Natural killer cell (primary cell): Measurements from ENCODE around the gene NUDT14. TPM values are rescaled to one million over a fixed set of nuclear protein-coding genes. Genes with fewer than 3 reads are reported as not detected.

Source experiments
- ATAC-seq, 3 donors: fragments of 150-1000 bp in 2 of 3; fragments of 200-7000 bp in 1 of 3; cut with Tn5 transposase; 1 replicate in 1 of 3; 2 replicates in 2 of 3; pipeline ENCODE4 v1.10.0; 2021; ENCODE audit warnings: mild to moderate bottlenecking in 2 of 3, moderate library complexity in 2 of 3
- DNase-seq, 2 donors: peaks; one replicate each; pipeline versions ENCODE4 v3.0.0 to v3.0.0-alpha.2; 2013 to 2021; ENCODE audit warnings: mixed read lengths in 1 of 2
- H3K27ac ChIP-seq: one replicate; pipeline ENCODE4 v1.5.1; 2013; ENCODE audit warnings: mild to moderate bottlenecking, low read length
- H3K27me3 ChIP-seq: one replicate; pipeline ENCODE4 v1.6.1; 2013; ENCODE audit warnings: low read length; ENCODE audit not compliant: control insufficient read depth, insufficient read depth
- H3K36me3 ChIP-seq: one replicate; pipeline ENCODE4 v1.6.1; 2013; ENCODE audit warnings: low read length; ENCODE audit not compliant: control insufficient read depth, insufficient read depth
- H3K4me1 ChIP-seq: one replicate; pipeline ENCODE4 v1.6.1; 2013; ENCODE audit warnings: low read length; ENCODE audit not compliant: control insufficient read depth, insufficient read depth
- H3K4me3 ChIP-seq: one replicate; pipeline ENCODE4 v1.5.1; 2013; ENCODE audit warnings: low read length
- H3K9me3 ChIP-seq: one replicate; pipeline ENCODE4 v1.6.1; 2013; ENCODE audit warnings: low read length; ENCODE audit not compliant: control insufficient read depth, insufficient read depth
- H3K27ac Mint-ChIP-seq, 2 donors: one replicate each; pipeline ENCODE4 v1.8.0; 2022; ENCODE audit warnings: mild to moderate bottlenecking in 2 of 2, mixed read lengths in 2 of 2, moderate library complexity in 1 of 2
- H3K27me3 Mint-ChIP-seq, 2 donors: one replicate each; pipeline ENCODE4 v1.8.0; 2022; ENCODE audit warnings: low read depth in 2 of 2, mixed read lengths in 2 of 2
- H3K36me3 Mint-ChIP-seq: one replicate; pipeline ENCODE4 v1.8.0; 2022; ENCODE audit warnings: mixed read lengths
- H3K4me1 Mint-ChIP-seq, 2 donors: one replicate each; pipeline ENCODE4 v1.8.0; 2022; ENCODE audit warnings: mixed read lengths in 2 of 2
- H3K4me3 Mint-ChIP-seq: one replicate; pipeline ENCODE4 v1.8.0; 2022; ENCODE audit warnings: mild to moderate bottlenecking, moderate library complexity, mixed read lengths
- H3K9me3 Mint-ChIP-seq, 2 donors: one replicate each; pipeline ENCODE4 v1.8.0; 2022; ENCODE audit warnings: mixed read lengths in 2 of 2
- WGBS: methylation state at CpG from one replicate; pipeline ENCODE4 v1.1.7; 2013; ENCODE audit warnings: missing lambda C conversion rate; ENCODE audit not compliant: insufficient coverage; 5-methylcytosine and 5-hydroxymethylcytosine counted together
- intact Hi-C: fragments of 100-400 bp; cut with micrococcal nuclease; formaldehyde crosslinking; loops from one replicate; pipeline ENCODE4 v1.14.2; 2022
- total RNA-seq, 4 donors: library from RNA; stranded (reverse); fragments of 120-200 nt in 1 of 4; gene quantifications; one replicate each; pipeline versions ENCODE4 v1.2.3 to v1.2.4, GENCODE V29; 2013 to 2022
- TF ChIP-seq, protein P1 (sequence below): fragments of 200-600 bp; IDR thresholded peaks from one replicate; pipeline ENCODE4 v1.8.0; 2022; ENCODE audit warnings: antibody characterized with exemption

Gene NUDT14
- total RNA-seq, 3 donors from 2014 or later (not counting 1 experiment from before 2014, with no cell fraction given): 16.0 to 32.9 (median 22.8) TPM

DNA sequence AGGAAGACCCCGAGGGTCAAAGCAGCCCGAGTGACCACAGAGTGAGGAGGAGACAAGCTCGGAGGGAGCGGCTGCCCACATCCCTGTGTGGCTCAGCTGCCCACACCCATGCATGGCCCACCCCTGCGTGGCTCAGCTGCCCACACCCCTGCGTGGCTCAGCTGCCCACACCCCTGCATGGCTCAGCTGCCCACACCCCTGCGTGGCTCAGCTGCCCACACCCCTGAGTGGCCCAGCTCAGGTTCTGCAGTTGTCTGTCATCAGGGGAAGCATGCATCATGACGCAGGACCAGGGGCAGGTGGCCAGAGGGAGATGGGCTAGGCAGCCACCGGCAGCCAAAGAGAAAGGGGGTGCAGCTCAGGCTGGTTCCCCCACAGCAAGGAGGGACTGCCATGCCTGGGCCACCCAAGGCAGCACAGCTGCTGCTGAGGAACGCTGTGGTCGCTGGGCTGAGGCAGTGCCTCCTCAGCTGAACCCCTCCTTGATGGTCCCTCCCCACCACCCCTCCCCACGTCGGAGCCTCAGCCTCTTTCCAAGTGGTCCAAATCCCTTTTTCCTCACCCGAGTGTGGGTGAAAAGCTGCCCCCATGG is 33.3 kb upstream of the NUDT14 start:
- intact Hi-C loops: no loop called here
- no peak for ATAC-seq
- H3K9me3 Mint-ChIP-seq: no peaks in the 10 kb centered on the region
- no peak overlapping the region for H3K27ac ChIP-seq
- H3K27ac Mint-ChIP-seq: no peak overlapping the region
- H3K27me3 Mint-ChIP-seq: no peaks in the 10 kb centered on the region
- no peaks in the 10 kb centered on the region for H3K36me3 Mint-ChIP-seq
- no peaks in the 10 kb centered on the region for H3K4me1 ChIP-seq
- peaks cover 7 to 8% of the 10 kb centered on the region in 2 donors for H3K4me1 Mint-ChIP-seq
- DNase-seq: no peak
- H3K4me3 Mint-ChIP-seq: no peak overlapping the region
- H3K27me3 ChIP-seq: no peaks in the 10 kb centered on the region
- no peak overlapping the region for H3K4me3 ChIP-seq
- peaks cover 28% of the 10 kb centered on the region for H3K36me3 ChIP-seq
- 88% methylated on average over 14 of the region's 14 CpGs for WGBS
- TF ChIP-seq, protein P1, sequence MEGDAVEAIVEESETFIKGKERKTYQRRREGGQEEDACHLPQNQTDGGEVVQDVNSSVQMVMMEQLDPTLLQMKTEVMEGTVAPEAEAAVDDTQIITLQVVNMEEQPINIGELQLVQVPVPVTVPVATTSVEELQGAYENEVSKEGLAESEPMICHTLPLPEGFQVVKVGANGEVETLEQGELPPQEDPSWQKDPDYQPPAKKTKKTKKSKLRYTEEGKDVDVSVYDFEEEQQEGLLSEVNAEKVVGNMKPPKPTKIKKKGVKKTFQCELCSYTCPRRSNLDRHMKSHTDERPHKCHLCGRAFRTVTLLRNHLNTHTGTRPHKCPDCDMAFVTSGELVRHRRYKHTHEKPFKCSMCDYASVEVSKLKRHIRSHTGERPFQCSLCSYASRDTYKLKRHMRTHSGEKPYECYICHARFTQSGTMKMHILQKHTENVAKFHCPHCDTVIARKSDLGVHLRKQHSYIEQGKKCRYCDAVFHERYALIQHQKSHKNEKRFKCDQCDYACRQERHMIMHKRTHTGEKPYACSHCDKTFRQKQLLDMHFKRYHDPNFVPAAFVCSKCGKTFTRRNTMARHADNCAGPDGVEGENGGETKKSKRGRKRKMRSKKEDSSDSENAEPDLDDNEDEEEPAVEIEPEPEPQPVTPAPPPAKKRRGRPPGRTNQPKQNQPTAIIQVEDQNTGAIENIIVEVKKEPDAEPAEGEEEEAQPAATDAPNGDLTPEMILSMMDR: no peak
- no peaks in the 10 kb centered on the region for H3K9me3 ChIP-seq

DNA sequence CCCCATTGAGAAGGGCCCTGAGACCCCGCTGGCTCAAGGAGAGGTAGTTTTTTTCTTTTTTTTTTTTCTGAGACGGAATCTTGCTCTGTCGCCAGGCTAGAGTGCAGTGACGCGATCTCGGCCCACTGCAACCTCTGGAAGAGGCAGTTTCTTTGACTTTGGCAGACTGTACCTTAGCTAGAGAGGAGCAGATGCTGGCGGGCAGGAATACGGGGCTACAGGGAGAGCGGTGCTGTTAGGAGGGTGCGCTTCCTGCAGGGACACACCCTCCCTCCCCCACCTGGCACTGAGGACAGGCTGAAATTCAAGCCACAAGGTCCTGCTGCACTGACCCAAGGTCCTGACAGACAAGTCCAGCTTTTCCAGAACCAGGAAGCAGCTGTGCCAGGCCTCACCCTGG is 32.2 kb upstream of the NUDT14 start:
- no peaks in the 10 kb centered on the region for H3K36me3 Mint-ChIP-seq
- no peak overlapping the region for H3K4me3 Mint-ChIP-seq
- Histone ChIP-seq H3K4me1 (no peaks in the 10 kb centered on the region), H3K4me3 (no peak overlapping the region), H3K27me3 (no peaks in the 10 kb centered on the region), H3K36me3 (peaks cover 26% of the 10 kb centered on the region), H3K27ac (no peak overlapping the region), H3K9me3 (no peaks in the 10 kb centered on the region)
- TF ChIP-seq, protein P1: no peak
- no peak for ATAC-seq
- DNase-seq: no peak
- H3K9me3 Mint-ChIP-seq: no peaks in the 10 kb centered on the region
- peaks cover 7 to 8% of the 10 kb centered on the region in 2 donors for H3K4me1 Mint-ChIP-seq
- no peak overlapping the region for H3K27ac Mint-ChIP-seq
- H3K27me3 Mint-ChIP-seq: no peaks in the 10 kb centered on the region
- 94% methylated on average over 10 of the region's 10 CpGs for WGBS
- intact Hi-C loops: no loop called here

DNA sequence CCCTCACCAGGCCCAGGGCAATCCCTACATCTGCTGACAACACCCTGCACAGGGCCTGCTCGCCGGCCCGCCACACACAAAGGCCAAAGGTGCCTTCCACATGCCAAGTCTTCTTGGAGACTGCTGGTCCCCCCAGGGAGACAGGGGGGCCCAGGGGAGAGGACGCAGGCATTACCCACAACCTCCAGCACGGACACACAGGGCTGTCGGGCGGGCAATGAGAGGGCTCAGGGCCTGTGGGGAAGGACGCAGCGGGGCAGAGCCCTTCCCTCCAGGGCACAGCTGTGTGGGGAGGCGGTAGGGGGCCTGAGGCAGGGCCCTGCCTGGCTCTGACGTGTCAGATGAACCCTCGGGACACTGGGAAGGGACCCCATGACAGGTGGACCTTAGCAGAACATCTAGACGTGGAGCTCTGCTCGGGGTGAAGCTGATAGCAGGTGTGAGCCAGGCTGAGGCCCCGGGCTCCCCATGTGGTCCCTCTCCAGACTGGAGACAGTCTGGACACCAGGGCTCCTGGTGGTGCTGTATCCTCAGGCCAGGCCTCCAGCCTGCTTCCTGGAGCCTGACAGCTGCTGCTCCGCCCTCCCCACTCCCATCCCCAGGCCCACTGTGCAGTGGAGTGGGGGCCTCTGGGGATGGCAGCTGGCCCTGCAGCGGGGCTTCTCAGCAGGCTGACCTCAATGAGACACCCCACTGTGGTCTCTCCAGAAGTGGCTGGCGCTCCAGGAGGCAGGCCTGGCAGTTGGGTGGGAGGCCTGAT is 31.6 kb upstream of the NUDT14 start:
- intact Hi-C loops: no loop called here
- H3K4me3 ChIP-seq: no peak overlapping the region
- H3K27ac Mint-ChIP-seq: no peak overlapping the region
- H3K9me3 ChIP-seq: no peaks in the 10 kb centered on the region
- WGBS: 96% methylated on average over 18 of the region's 18 CpGs
- no peak overlapping the region for H3K27ac ChIP-seq
- peaks cover 7 to 8% of the 10 kb centered on the region in 2 donors for H3K4me1 Mint-ChIP-seq
- peaks cover 21% of the 10 kb centered on the region for H3K36me3 ChIP-seq
- DNase-seq: no peak
- no peaks in the 10 kb centered on the region for H3K36me3 Mint-ChIP-seq
- TF ChIP-seq, protein P1: no peak
- H3K27me3 Mint-ChIP-seq: no peaks in the 10 kb centered on the region
- no peaks in the 10 kb centered on the region for H3K4me1 ChIP-seq
- ATAC-seq: no peak
- H3K27me3 ChIP-seq: no peaks in the 10 kb centered on the region
- no peak overlapping the region for H3K4me3 Mint-ChIP-seq
- no peaks in the 10 kb centered on the region for H3K9me3 Mint-ChIP-seq
